H9 (cell line): ENCODE measurements around the gene FHOD1. TPM values are rescaled to one million over a fixed set of nuclear protein-coding genes. Genes with fewer than 3 reads are reported as not detected.

ENCODE experiments used
- DNase-seq: peaks from one replicate; pipeline ENCODE4 v3.0.0-alpha.2; 2017
- H2AFZ ChIP-seq: one replicate; pipeline ENCODE4 v1.6.1; 2013; ENCODE audit warnings: mild to moderate bottlenecking, low read length, control low read depth, moderate library complexity
- H2AK5ac ChIP-seq: 2 replicates; pipeline ENCODE4 v1.6.1; 2013; ENCODE audit warnings: low read length, control low read depth, mixed read lengths; ENCODE audit not compliant: insufficient read length
- H2BK120ac ChIP-seq: one replicate; pipeline ENCODE4 v1.6.1; 2013; ENCODE audit warnings: low read depth, mild to moderate bottlenecking, low read length, control low read depth, inconsistent platforms; ENCODE audit not compliant: poor library complexity, severe bottlenecking
- H2BK12ac ChIP-seq: 2 replicates; pipeline ENCODE4 v1.6.1; 2013; ENCODE audit warnings: low read length, control low read depth, mixed read lengths, low read depth; ENCODE audit not compliant: insufficient read length
- H2BK15ac ChIP-seq: 2 replicates; pipeline ENCODE4 v1.6.1; 2013; ENCODE audit warnings: low read depth, low read length, control low read depth
- H2BK20ac ChIP-seq: one replicate; pipeline ENCODE4 v1.6.1; 2013; ENCODE audit warnings: low read depth, mild to moderate bottlenecking, low read length, control low read depth, inconsistent platforms; ENCODE audit not compliant: poor library complexity, severe bottlenecking
- H2BK5ac ChIP-seq: 2 replicates; pipeline ENCODE4 v1.6.1; 2013; ENCODE audit warnings: low read length, control low read depth, mixed read lengths; ENCODE audit not compliant: insufficient read length
- H3K14ac ChIP-seq: 2 replicates; pipeline ENCODE4 v1.6.1; 2013; ENCODE audit warnings: low read length, control low read depth; ENCODE audit not compliant: insufficient read depth
- H3K18ac ChIP-seq: 2 replicates; pipeline ENCODE4 v1.6.1; 2013; ENCODE audit warnings: low read depth, mild to moderate bottlenecking, mixed read lengths, low read length, control low read depth; ENCODE audit not compliant: insufficient read length
- H3K23ac ChIP-seq: 2 replicates; pipeline ENCODE4 v1.6.1; 2013; ENCODE audit warnings: low read length, control low read depth, mixed read lengths, low read depth; ENCODE audit not compliant: insufficient read length
- H3K23me2 ChIP-seq: 2 replicates; pipeline ENCODE4 v1.6.1; 2013; ENCODE audit warnings: low read depth, mild to moderate bottlenecking, mixed read lengths, low read length, control low read depth; ENCODE audit not compliant: insufficient read length, poor library complexity, severe bottlenecking
- H3K27ac ChIP-seq: 2 replicates; pipeline ENCODE4 v1.5.1; 2013; ENCODE audit warnings: low read length, control low read depth, mixed read lengths, low read depth; ENCODE audit not compliant: insufficient read length
- H3K27me3 ChIP-seq: 2 replicates; pipeline ENCODE4 v1.6.1; 2013; ENCODE audit warnings: low read length, control low read depth, inconsistent platforms; ENCODE audit not compliant: insufficient read depth
- H3K4ac ChIP-seq: 2 replicates; pipeline ENCODE4 v1.6.1; 2013; ENCODE audit warnings: low read depth, mild to moderate bottlenecking, control low read depth, inconsistent platforms, low read length, moderate library complexity
- H3K4me1 ChIP-seq: 2 replicates; pipeline ENCODE4 v1.6.1; 2013; ENCODE audit warnings: low read length, control low read depth, inconsistent platforms; ENCODE audit not compliant: insufficient read depth
- H3K4me2 ChIP-seq: 2 replicates; pipeline ENCODE4 v1.6.1; 2013; ENCODE audit warnings: low read length, control low read depth, mixed read lengths; ENCODE audit not compliant: insufficient read length, insufficient read depth
- H3K56ac ChIP-seq: 2 replicates; pipeline ENCODE4 v1.6.1; 2013; ENCODE audit warnings: low read depth, mild to moderate bottlenecking, mixed read lengths, low read length, control low read depth; ENCODE audit not compliant: insufficient read length
- H3K79me1 ChIP-seq: 2 replicates; pipeline ENCODE4 v1.6.1; 2013; ENCODE audit warnings: low read depth, mild to moderate bottlenecking, moderate library complexity, low read length, control low read depth, inconsistent platforms; ENCODE audit not compliant: insufficient read depth, poor library complexity, severe bottlenecking
- H3K79me2 ChIP-seq: 2 replicates; pipeline ENCODE4 v1.6.1; 2013; ENCODE audit warnings: low read length, control low read depth, inconsistent platforms; ENCODE audit not compliant: insufficient read depth
- H3K9ac ChIP-seq: 2 replicates; pipeline ENCODE4 v1.6.1; 2013; ENCODE audit warnings: low read length, control low read depth, mixed read lengths; ENCODE audit not compliant: insufficient read length; ENCODE audit errors: extremely low read depth
- H3K9me3 ChIP-seq: one replicate; pipeline ENCODE4 v1.6.1; 2013; ENCODE audit warnings: low read depth, low read length, inconsistent platforms; ENCODE audit not compliant: control insufficient read depth
- H3T11ph ChIP-seq: one replicate; pipeline ENCODE4 v1.6.1; 2013; ENCODE audit warnings: mild to moderate bottlenecking, low read length, control low read depth, inconsistent platforms
- H4K20me1 ChIP-seq: one replicate; pipeline ENCODE4 v1.6.1; 2013; ENCODE audit not compliant: control insufficient read depth, insufficient read length, insufficient read depth
- H4K5ac ChIP-seq: 2 replicates; pipeline ENCODE4 v1.6.1; 2013; ENCODE audit warnings: low read depth, mild to moderate bottlenecking, mixed read lengths, low read length, control low read depth; ENCODE audit not compliant: insufficient read length
- H4K8ac ChIP-seq: replicated peaks from 2 replicates; pipeline ENCODE4 v1.6.1; 2013; ENCODE audit warnings: low read length, control low read depth, mixed read lengths, low read depth; ENCODE audit not compliant: insufficient read length
- H4K91ac ChIP-seq: 2 replicates; pipeline ENCODE4 v1.6.1; 2013; ENCODE audit warnings: low read depth, mild to moderate bottlenecking, moderate library complexity, mixed read lengths, low read length, control low read depth; ENCODE audit not compliant: insufficient read length
- H3K27ac Mint-ChIP-seq, 3 experiments: 2 replicates in 2 of 3; 3 replicates in 1 of 3; pipeline ENCODE4 v1.8.0; 2020 to 2021; ENCODE audit warnings: mixed read lengths in 3 of 3, mild to moderate bottlenecking in 1 of 3, moderate library complexity in 1 of 3
- H3K27me3 Mint-ChIP-seq: 2 replicates; pipeline ENCODE4 v1.8.0; 2021; ENCODE audit warnings: low read depth, mild to moderate bottlenecking, moderate library complexity, mixed read lengths
- H3K36me3 Mint-ChIP-seq, 3 experiments: 2 replicates in 2 of 3; 3 replicates in 1 of 3; pipeline ENCODE4 v1.8.0; 2020 to 2021; ENCODE audit warnings: low read depth in 3 of 3, mixed read lengths in 3 of 3; ENCODE audit not compliant: insufficient read depth in 1 of 3
- H3K4me1 Mint-ChIP-seq, 2 experiments: 2 replicates each; pipeline ENCODE4 v1.8.0; 2020; ENCODE audit warnings: mixed read lengths in 2 of 2
- H3K4me3 Mint-ChIP-seq, 2 experiments: 2 replicates in 1 of 2; 3 replicates in 1 of 2; pipeline ENCODE4 v1.8.0; 2020 to 2021; ENCODE audit warnings: mild to moderate bottlenecking in 2 of 2, mixed read lengths in 2 of 2, moderate library complexity in 1 of 2
- H3K9me3 Mint-ChIP-seq, 2 experiments: 2 replicates in 1 of 2; 3 replicates in 1 of 2; pipeline ENCODE4 v1.8.0; 2020; ENCODE audit warnings: mild to moderate bottlenecking in 2 of 2, mixed read lengths in 2 of 2, moderate library complexity in 1 of 2
- CTCF ChIP-seq: fragments of 200-600 bp; sonication (generic); conservative IDR thresholded peaks from 3 replicates; pipeline ENCODE4 v1.8.0; 2021; ENCODE audit warnings: antibody characterized with exemption, mild to moderate bottlenecking
- WGBS: extraction: QIAGEN DNeasy Blood & Tissue Kit; methylation state at CpG from one replicate; pipeline ENCODE4 v1.1.7; 2013; ENCODE audit warnings: missing lambda C conversion rate, low lambda C conversion rate, mixed read lengths; ENCODE audit not compliant: insufficient read length; ENCODE audit errors: extremely low coverage; 5-methylcytosine and 5-hydroxymethylcytosine counted together
- total RNA-seq: library from RNA; stranded (reverse); gene quantifications from 2 replicates; pipeline ENCODE4 v1.2.1, GENCODE V29; 2021

FHOD1 gene
- total RNA-seq, 1 experiment from 2014 or later = 67.0 TPM

GRCh38 chr16:67260426-67261063 lies 13.3 kb upstream of the FHOD1 start:
- H3K9me3 ChIP-seq = no peaks in the 10 kb centered on the region
- peaks cover 0 to 13% (median 0%) of the 10 kb centered on the region in 3 experiments; a peak in 3 of 7 replicates for H3K36me3 Mint-ChIP-seq
- H3K14ac ChIP-seq = no peak overlapping the region
- H2BK12ac ChIP-seq = no peak overlapping the region
- H3K27ac ChIP-seq = no peak overlapping the region
- H3K79me1 ChIP-seq = no peaks in the 10 kb centered on the region
- no peak overlapping the region for H3T11ph ChIP-seq
- no peaks in the 10 kb centered on the region for H3K9me3 Mint-ChIP-seq
- H3K4me1 ChIP-seq = no peaks in the 10 kb centered on the region
- H3K18ac ChIP-seq = no peak overlapping the region
- no peaks in the 10 kb centered on the region for H3K27me3 ChIP-seq
- no peak overlapping the region for H4K8ac ChIP-seq
- WGBS = no CpG with 5 or more reads among the region's 4 CpGs
- peak overlapping the region in 1 of 2 experiments; percentile 15; a peak in 1 of 5 replicates for H3K4me3 Mint-ChIP-seq
- no peak overlapping the region for H2BK15ac ChIP-seq
- H3K9ac ChIP-seq = no peak overlapping the region
- H3K23me2 ChIP-seq = no peaks in the 10 kb centered on the region
- no peak overlapping the region; a peak in 1 of 7 replicates for H3K27ac Mint-ChIP-seq
- no peak overlapping the region for H3K4me2 ChIP-seq
- no peaks in the 10 kb centered on the region for H3K79me2 ChIP-seq
- H3K23ac ChIP-seq = no peak overlapping the region
- no peak overlapping the region for H2BK120ac ChIP-seq
- H2AFZ ChIP-seq = no peak overlapping the region
- no peak overlapping the region for H2BK5ac ChIP-seq
- no peaks in the 10 kb centered on the region for H4K20me1 ChIP-seq
- peak; percentile 46 for DNase-seq
- no peak overlapping the region for H3K56ac ChIP-seq
- TF ChIP-seq CTCF = peak; percentile 70
- no peak overlapping the region for H3K4ac ChIP-seq
- H4K91ac ChIP-seq = no peak overlapping the region
- no peak overlapping the region for H2BK20ac ChIP-seq
- no peak overlapping the region for H4K5ac ChIP-seq
- no peaks in the 10 kb centered on the region for H3K4me1 Mint-ChIP-seq
- peaks cover 20% of the 10 kb centered on the region for H3K27me3 Mint-ChIP-seq
- no peak overlapping the region for H2AK5ac ChIP-seq
